Loucy (cell line): Measurements from ENCODE around the gene SYNJ2.

Source experiments
- H2AFZ ChIP-seq: fragments of 200-600 bp; sonication (generic); 2 replicates; pipeline ENCODE4 v1.6.0; 2016; ENCODE audit warnings: antibody characterized with exemption, mild to moderate bottlenecking, low read length, moderate library complexity
- H3F3A ChIP-seq: fragments of 200-600 bp; 2 replicates; pipeline ENCODE4 v1.6.0; 2016; ENCODE audit warnings: antibody characterized with exemption, low read depth, mild to moderate bottlenecking
- H3K27me3 ChIP-seq: fragments of 200-600 bp; sonication (generic); 2 replicates; pipeline ENCODE4 v1.6.1; 2014; ENCODE audit warnings: low read length, mild to moderate bottlenecking; ENCODE audit not compliant: insufficient read depth, poor library complexity, severe bottlenecking
- H3K36me3 ChIP-seq: fragments of 200-600 bp; sonication (generic); 2 replicates; pipeline ENCODE4 v1.6.1; 2016; ENCODE audit warnings: low read length; ENCODE audit not compliant: insufficient read depth
- H3K4me1 ChIP-seq: fragments of 200-600 bp; sonication (generic); 2 replicates; pipeline ENCODE4 v1.5.1; 2014; ENCODE audit warnings: low read length, mild to moderate bottlenecking; ENCODE audit not compliant: insufficient read depth, poor library complexity, severe bottlenecking
- H3K4me2 ChIP-seq: fragments of 200-600 bp; sonication (generic); 2 replicates; pipeline ENCODE4 v1.6.0; 2014; ENCODE audit warnings: antibody characterized with exemption, low read length, low read depth, mild to moderate bottlenecking; ENCODE audit not compliant: poor library complexity, severe bottlenecking
- H3K4me3 ChIP-seq: fragments of 200-600 bp; sonication (generic); 2 replicates; pipeline ENCODE4 v1.5.1; 2014; ENCODE audit warnings: low read length, mild to moderate bottlenecking, mixed read lengths; ENCODE audit not compliant: poor library complexity, severe bottlenecking
- H3K79me2 ChIP-seq: fragments of 200-600 bp; sonication (generic); 2 replicates; pipeline ENCODE4 v1.6.1; 2014; ENCODE audit warnings: low read length; ENCODE audit not compliant: insufficient read depth
- H3K9ac ChIP-seq: fragments of 200-600 bp; sonication (generic); 2 replicates; pipeline ENCODE4 v1.6.0; 2014; ENCODE audit warnings: mild to moderate bottlenecking, low read depth, low read length, moderate library complexity; ENCODE audit not compliant: poor library complexity, severe bottlenecking
- H3K9me2 ChIP-seq: fragments of 200-600 bp; sonication (generic); replicated peaks from 2 replicates; pipeline ENCODE4 v1.6.1; 2016; ENCODE audit warnings: low read depth, low read length, mixed read lengths
- H3K9me3 ChIP-seq: fragments of 200-600 bp; sonication (generic); 2 replicates; pipeline ENCODE4 v1.6.1; 2014; ENCODE audit warnings: mild to moderate bottlenecking, antibody characterized with exemption, low read length, low read depth; ENCODE audit not compliant: insufficient read depth
- H4K20me1 ChIP-seq: fragments of 200-600 bp; sonication (generic); 2 replicates; pipeline ENCODE4 v1.6.0; 2014; ENCODE audit warnings: antibody characterized with exemption, low read length, mild to moderate bottlenecking; ENCODE audit not compliant: insufficient read depth, poor library complexity, severe bottlenecking
- CTCF ChIP-seq: fragments of 200-600 bp; sonication (generic); conservative IDR thresholded peaks from 2 replicates; pipeline ENCODE4 v1.5.1; 2014; ENCODE audit warnings: mild to moderate bottlenecking, antibody characterized with exemption, low read length
- EZH2phosphoT487 ChIP-seq: fragments of 200-600 bp; IDR thresholded peaks from 2 replicates; pipeline ENCODE4 v1.6.1; 2018; ENCODE audit warnings: antibody characterized with exemption, mild to moderate bottlenecking, moderate library complexity, borderline replicate concordance

The SYNJ2 gene

GRCh38 chr6:157974341-157974894 lies 7.2 kb upstream of the SYNJ2 start:
- Histone ChIP-seq H3K79me2 (no peaks in the 10 kb centered on the region), H3K36me3 (no peaks in the 10 kb centered on the region), H4K20me1 (no peaks in the 10 kb centered on the region), H3K4me1 (peaks cover 14% of the 10 kb centered on the region), H3K9me2 (no peaks in the 10 kb centered on the region), H2AFZ (no peak overlapping the region), H3F3A (no peaks in the 10 kb centered on the region), H3K4me3 (no peak overlapping the region), H3K27me3 (no peaks in the 10 kb centered on the region), H3K9me3 (no peaks in the 10 kb centered on the region), H3K4me2 (no peak overlapping the region), H3K9ac (no peak overlapping the region)
- TF ChIP-seq EZH2phosphoT487: no peak

DNA sequence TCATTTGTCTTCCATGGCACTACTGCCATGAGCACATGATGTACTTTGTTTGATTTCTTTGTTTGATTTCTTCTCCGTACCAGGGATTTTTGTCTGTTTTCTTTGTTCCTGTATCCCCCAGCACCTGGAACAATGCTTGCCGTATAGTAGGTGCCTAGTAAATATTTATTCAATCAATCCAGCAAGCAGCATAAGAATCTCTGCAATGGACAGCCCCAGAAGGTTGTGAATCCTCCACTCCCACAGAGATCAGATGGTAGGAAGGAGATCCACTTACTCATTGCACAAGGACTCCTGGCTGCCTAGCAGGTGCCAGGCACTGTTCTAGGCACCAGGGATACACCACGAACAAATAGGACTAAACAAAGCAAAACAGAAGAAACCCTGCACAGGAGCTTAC lies 6.7 kb upstream of the SYNJ2 start:
- no peak overlapping the region for H3K4me3 ChIP-seq
- no peaks in the 10 kb centered on the region for H3K27me3 ChIP-seq
- H3K4me1 ChIP-seq: peaks cover 19% of the 10 kb centered on the region
- H2AFZ ChIP-seq: no peak overlapping the region
- TF ChIP-seq CTCF: no peak
- no peak for TF ChIP-seq EZH2phosphoT487
- H3K9me3 ChIP-seq: no peaks in the 10 kb centered on the region
- no peaks in the 10 kb centered on the region for H3F3A ChIP-seq
- H3K9ac ChIP-seq: no peak overlapping the region
- H3K36me3 ChIP-seq: no peaks in the 10 kb centered on the region
- H3K9me2 ChIP-seq: no peaks in the 10 kb centered on the region
- H4K20me1 ChIP-seq: no peaks in the 10 kb centered on the region
- H3K4me2 ChIP-seq: no peak overlapping the region
- H3K79me2 ChIP-seq: no peaks in the 10 kb centered on the region

GRCh38 chr6:157975456-157975855 lies 6.2 kb upstream of the SYNJ2 start:
- no peaks in the 10 kb centered on the region for H3K79me2 ChIP-seq
- peaks cover 24% of the 10 kb centered on the region for H3K4me1 ChIP-seq
- no peaks in the 10 kb centered on the region for H3F3A ChIP-seq
- H2AFZ ChIP-seq: no peak overlapping the region
- H4K20me1 ChIP-seq: no peaks in the 10 kb centered on the region
- no peaks in the 10 kb centered on the region for H3K9me3 ChIP-seq
- H3K36me3 ChIP-seq: no peaks in the 10 kb centered on the region
- no peak overlapping the region for H3K4me3 ChIP-seq
- no peak overlapping the region for H3K9ac ChIP-seq
- no peak overlapping the region for H3K4me2 ChIP-seq
- TF ChIP-seq CTCF (no peak), EZH2phosphoT487 (no peak)
- H3K9me2 ChIP-seq: no peaks in the 10 kb centered on the region
- H3K27me3 ChIP-seq: no peaks in the 10 kb centered on the region
